Measurements from ENCODE around the gene RAMP1.

GRCh38 chr2:237912271-237913192, 53.1 kb downstream of the RAMP1 start:
- TF ChIP-seq CTCF (conservative IDR thresholded peaks at IDR 0.05 in 1 of 2, IDR thresholded peaks at IDR 0.05 in 1 of 2; ENCODE audit: low read depth in 1 of 2, low read length in 2 of 2): no peak
- TF ChIP-seq EZH2 (IDR thresholded peaks at IDR 0.05; ENCODE audit: low read length, missing control alignments): no peak

Data from fibroblast of lung (primary cell).